Hepatocyte (in vitro differentiated cells): Measurements from ENCODE around the gene LRRC3.

ENCODE experiments used
- EZH2 ChIP-seq: fragments of 200-600 bp; sonication (generic); IDR thresholded peaks from 2 replicates; pipeline ENCODE4 v1.6.1; 2016; ENCODE audit warnings: antibody characterized with exemption, mild to moderate bottlenecking, borderline replicate concordance
- EZH2phosphoT487 ChIP-seq: fragments of 200-600 bp; sonication (generic); IDR thresholded peaks from one replicate; pipeline ENCODE4 v1.6.1; 2018; ENCODE audit warnings: antibody characterized with exemption, mild to moderate bottlenecking, low read depth, moderate library complexity; ENCODE audit not compliant: unreplicated experiment, severe bottlenecking
- TF ChIP-seq, protein P1 (sequence below): fragments of 200-600 bp; sonication (generic); IDR thresholded peaks from 2 replicates; pipeline ENCODE4 v1.5.1; 2016; ENCODE audit warnings: antibody characterized with exemption, mild to moderate bottlenecking; ENCODE audit not compliant: poor library complexity

GRCh38 chr21:44429894-44430293 lies 25.4 kb upstream of the LRRC3 start:
- TF ChIP-seq, protein P1, sequence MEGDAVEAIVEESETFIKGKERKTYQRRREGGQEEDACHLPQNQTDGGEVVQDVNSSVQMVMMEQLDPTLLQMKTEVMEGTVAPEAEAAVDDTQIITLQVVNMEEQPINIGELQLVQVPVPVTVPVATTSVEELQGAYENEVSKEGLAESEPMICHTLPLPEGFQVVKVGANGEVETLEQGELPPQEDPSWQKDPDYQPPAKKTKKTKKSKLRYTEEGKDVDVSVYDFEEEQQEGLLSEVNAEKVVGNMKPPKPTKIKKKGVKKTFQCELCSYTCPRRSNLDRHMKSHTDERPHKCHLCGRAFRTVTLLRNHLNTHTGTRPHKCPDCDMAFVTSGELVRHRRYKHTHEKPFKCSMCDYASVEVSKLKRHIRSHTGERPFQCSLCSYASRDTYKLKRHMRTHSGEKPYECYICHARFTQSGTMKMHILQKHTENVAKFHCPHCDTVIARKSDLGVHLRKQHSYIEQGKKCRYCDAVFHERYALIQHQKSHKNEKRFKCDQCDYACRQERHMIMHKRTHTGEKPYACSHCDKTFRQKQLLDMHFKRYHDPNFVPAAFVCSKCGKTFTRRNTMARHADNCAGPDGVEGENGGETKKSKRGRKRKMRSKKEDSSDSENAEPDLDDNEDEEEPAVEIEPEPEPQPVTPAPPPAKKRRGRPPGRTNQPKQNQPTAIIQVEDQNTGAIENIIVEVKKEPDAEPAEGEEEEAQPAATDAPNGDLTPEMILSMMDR = no peak
- no peak for TF ChIP-seq EZH2
- TF ChIP-seq EZH2phosphoT487 = no peak
